Lower leg skin (tissue), 4 donors: ENCODE measurements around the gene OTOGL. TPM values are rescaled to one million over a fixed set of nuclear protein-coding genes. Genes with fewer than 3 reads are reported as not detected.

Experiments used
- DNase-seq, 2 donors: peaks; one replicate each; pipeline ENCODE4 v3.0.0-alpha.2; 2019; ENCODE audit warnings: low spot score in 2 of 2
- H3K4me3 ChIP-seq: fragments of 200-600 bp; sonication (generic); 2 replicates; pipeline ENCODE4 v1.5.1; 2017; ENCODE audit warnings: mild to moderate bottlenecking, low read depth; ENCODE audit not compliant: poor library complexity, severe bottlenecking
- POLR2A ChIP-seq, 2 donors: fragments of 450-650 bp; IDR thresholded peaks; one replicate each; pipeline ENCODE4 v1.6.1; 2016 to 2017; ENCODE audit warnings: antibody characterized with exemption in 2 of 2, mild to moderate bottlenecking in 1 of 2, moderate library complexity in 1 of 2
- WGBS, 2 donors: methylation state at CpG; one replicate each; pipeline ENCODE4 v1.1.5; 2018; 5-methylcytosine and 5-hydroxymethylcytosine counted together
- intact Hi-C: fragments of 100-400 bp; cut with DNase I; formaldehyde crosslinking; loops from one replicate; pipeline ENCODE4 v1.15.0; 2023; ENCODE audit warnings: low total_unique reads
- total RNA-seq, 4 donors: library from RNA; depleted of rRNA; stranded (reverse); fragments of >200 nt; gene quantifications; one replicate each; pipeline ENCODE4 v1.1.0, GENCODE V29; 2016
- TF ChIP-seq, protein P1 (sequence below), 3 donors: fragments of 450-650 bp; IDR thresholded peaks; one replicate each; pipeline ENCODE4 v1.5.1; 2016; ENCODE audit warnings: antibody characterized with exemption in 3 of 3, mild to moderate bottlenecking in 3 of 3, moderate library complexity in 2 of 3

The OTOGL gene
- total RNA-seq, 4 donors from 2014 or later = 0.06 to 0.56 (median 0.12) TPM

DNA sequence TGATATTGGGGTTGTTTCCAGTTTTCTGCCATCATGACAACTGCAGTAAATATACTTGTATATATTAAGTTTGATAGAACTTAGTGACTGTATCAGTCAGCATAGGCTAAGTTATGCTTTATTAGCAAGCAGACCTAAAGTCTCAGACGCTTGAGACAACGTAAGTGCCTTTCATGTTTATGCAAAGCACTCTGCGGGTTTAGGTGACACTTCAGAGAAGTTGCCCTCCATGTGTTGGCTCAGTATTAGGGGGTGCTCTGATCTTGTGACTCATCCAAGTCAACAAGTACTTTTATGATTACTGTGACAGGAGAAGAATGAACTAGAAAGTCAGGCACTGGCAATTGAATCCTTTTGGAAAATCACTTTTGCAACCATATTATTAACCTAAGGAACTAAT, 13.3 kb upstream of the OTOGL start:
- DNase-seq = no peak
- intact Hi-C loops = no loop called here
- H3K4me3 ChIP-seq = no peak overlapping the region
- no peak for TF ChIP-seq POLR2A (IDR thresholded peaks at IDR 0.05)
- TF ChIP-seq, protein P1, sequence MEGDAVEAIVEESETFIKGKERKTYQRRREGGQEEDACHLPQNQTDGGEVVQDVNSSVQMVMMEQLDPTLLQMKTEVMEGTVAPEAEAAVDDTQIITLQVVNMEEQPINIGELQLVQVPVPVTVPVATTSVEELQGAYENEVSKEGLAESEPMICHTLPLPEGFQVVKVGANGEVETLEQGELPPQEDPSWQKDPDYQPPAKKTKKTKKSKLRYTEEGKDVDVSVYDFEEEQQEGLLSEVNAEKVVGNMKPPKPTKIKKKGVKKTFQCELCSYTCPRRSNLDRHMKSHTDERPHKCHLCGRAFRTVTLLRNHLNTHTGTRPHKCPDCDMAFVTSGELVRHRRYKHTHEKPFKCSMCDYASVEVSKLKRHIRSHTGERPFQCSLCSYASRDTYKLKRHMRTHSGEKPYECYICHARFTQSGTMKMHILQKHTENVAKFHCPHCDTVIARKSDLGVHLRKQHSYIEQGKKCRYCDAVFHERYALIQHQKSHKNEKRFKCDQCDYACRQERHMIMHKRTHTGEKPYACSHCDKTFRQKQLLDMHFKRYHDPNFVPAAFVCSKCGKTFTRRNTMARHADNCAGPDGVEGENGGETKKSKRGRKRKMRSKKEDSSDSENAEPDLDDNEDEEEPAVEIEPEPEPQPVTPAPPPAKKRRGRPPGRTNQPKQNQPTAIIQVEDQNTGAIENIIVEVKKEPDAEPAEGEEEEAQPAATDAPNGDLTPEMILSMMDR (IDR thresholded peaks at IDR 0.05) = no peak
- WGBS, 2 donors = 94 to 95% methylated on average over 3 of the region's 3 CpGs

DNA sequence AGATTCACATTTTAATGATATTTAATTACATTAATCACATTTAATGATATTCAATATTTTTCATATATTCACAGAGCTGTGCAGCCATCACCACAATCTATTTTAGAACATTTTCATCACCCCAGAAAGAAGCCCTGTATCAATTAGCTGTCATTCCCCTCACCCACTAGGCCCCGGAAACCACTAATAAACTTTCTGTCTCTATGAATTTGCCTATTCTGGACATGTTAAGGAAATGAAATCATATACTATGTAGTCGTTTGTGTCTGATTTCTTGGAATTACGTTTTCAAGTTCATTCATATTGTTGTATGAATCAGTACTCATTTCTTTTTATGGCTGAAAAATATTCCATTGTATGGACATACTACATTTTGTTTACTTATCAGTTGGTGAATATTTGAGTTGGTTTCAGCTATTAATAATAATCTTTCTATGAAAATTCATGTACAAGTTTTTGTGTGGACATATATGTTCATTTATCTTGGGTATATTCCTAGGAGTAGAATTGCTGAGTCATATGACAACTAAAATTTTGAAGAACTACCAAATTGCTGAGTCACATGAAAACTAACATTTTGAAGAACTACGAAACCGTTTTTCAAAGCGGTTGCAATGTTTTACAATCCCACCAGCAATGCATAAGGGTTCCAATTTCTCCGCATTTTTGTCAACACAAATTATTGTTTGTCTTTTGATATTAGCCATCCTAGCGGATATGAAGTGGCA, 11.7 kb upstream of the OTOGL start:
- no peak overlapping the region for H3K4me3 ChIP-seq
- intact Hi-C loops = no loop called here
- no peak for TF ChIP-seq POLR2A (IDR thresholded peaks at IDR 0.05)
- TF ChIP-seq, protein P1 (IDR thresholded peaks at IDR 0.05) = no peak
- DNase-seq = no peak
- WGBS, 2 donors = 88 to 90% methylated on average over 8 of the region's 8 CpGs

DNA sequence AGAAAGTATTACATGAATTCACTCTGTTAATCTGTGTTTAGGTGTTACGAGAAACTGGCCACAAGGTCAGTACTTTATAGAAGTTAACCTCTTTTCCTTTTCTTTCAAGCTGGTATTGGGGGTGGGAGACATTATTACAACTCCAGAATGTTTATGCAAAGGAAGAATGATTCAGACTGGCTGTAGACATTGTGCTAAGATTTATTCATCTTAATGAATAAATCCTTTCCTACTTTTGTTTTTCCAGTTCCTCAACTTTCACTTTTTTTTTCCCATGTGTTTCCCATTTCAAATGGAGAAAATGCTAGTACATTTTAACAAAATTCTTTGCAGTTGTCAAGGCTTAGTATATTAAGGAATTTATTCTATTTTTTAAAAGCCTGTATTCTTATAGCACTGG, 1.3 kb downstream of the OTOGL start:
- intact Hi-C loops = no loop called here
- no peak overlapping the region for H3K4me3 ChIP-seq
- 84% methylated on average over 1 of the region's 1 CpG for WGBS, 2 donors
- TF ChIP-seq, protein P1 (IDR thresholded peaks at IDR 0.05) = no peak
- TF ChIP-seq POLR2A (IDR thresholded peaks at IDR 0.05) = no peak
- DNase-seq = no peak

DNA sequence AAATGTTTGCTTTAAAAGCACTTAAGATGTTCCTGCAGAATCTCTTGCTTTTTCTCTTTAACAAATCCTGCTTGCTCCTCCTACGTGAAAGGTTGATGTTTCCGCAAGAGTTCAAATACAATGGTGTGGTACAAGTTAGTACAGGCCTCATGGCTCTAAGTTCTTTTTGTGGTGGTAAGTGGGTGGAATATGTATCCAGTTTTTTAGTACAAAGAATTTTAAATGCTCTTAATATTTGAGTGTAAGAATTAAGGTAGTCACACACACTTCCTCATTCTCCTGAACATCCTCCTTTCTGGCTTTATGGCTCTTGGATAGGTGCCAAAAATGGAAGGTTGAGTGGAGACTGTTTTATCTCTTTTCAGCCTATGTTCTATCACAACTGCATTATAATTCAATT, 1.8 kb downstream of the OTOGL start:
- TF ChIP-seq, protein P1 (IDR thresholded peaks at IDR 0.05) = no peak
- TF ChIP-seq POLR2A (IDR thresholded peaks at IDR 0.05) = no peak
- DNase-seq = no peak
- no peak overlapping the region for H3K4me3 ChIP-seq
- WGBS, 2 donors = 34 to 43% methylated on average over 2 of the region's 2 CpGs
- intact Hi-C loops = no loop called here

GRCh38 chr12:80107221-80107620, 7.9 kb downstream of the OTOGL start:
- no peak for DNase-seq
- WGBS, 2 donors = 89 to 96% methylated on average over 5 of the region's 5 CpGs
- no peak overlapping the region for H3K4me3 ChIP-seq
- intact Hi-C loops = no loop called here
- TF ChIP-seq, protein P1 (IDR thresholded peaks at IDR 0.05) = no peak
- TF ChIP-seq POLR2A (IDR thresholded peaks at IDR 0.05) = no peak

DNA sequence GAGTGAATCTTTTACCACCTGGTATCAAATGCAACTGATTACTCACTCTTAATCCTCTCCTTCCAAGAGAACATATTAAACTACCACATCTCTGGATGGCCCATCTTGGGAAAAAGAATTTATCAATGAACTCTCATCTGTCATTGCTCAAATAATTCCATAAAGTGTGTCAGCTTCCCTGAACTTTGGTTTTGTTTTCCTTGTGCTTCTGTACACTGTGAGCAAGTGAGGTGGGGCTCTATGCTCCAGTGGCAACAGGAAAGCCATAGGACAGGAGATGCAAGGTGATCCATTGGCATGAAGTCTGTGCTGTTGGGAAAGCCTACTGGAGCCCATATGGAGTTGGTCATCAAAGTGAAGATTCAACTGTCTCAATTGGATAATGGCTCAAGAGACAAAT, 17.4 kb downstream of the OTOGL start:
- intact Hi-C loops = no loop called here
- no peak overlapping the region for H3K4me3 ChIP-seq
- DNase-seq = no peak
- no peak for TF ChIP-seq POLR2A (IDR thresholded peaks at IDR 0.05)
- TF ChIP-seq, protein P1 (IDR thresholded peaks at IDR 0.05) = no peak
